Stomach (tissue), 4 donors: Measurements from ENCODE around the gene FLVCR2.

Experiments
- CTCF ChIP-seq, 7 experiments: fragments of 450-650 bp in 4 of 7; fragments of 200-600 bp in 3 of 7; sonication (generic) in 3 of 7; IDR thresholded peaks; one replicate each; pipeline ENCODE4 v1.5.1; 2016 to 2019; ENCODE audit warnings: antibody characterized with exemption in 7 of 7, control low read depth in 2 of 7, mild to moderate bottlenecking in 1 of 7
- EP300 ChIP-seq: sonication (generic); formaldehyde crosslinking; IDR thresholded peaks from one replicate; pipeline ENCODE4 v1.6.1; 2017; ENCODE audit warnings: antibody characterized with exemption
- POLR2A ChIP-seq, 4 donors: fragments of 450-650 bp; IDR thresholded peaks; one replicate each; pipeline ENCODE4 v1.6.1; 2016; ENCODE audit warnings: antibody characterized with exemption in 4 of 4, control low read depth in 2 of 4, mild to moderate bottlenecking in 1 of 4, moderate library complexity in 1 of 4
- POLR2AphosphoS5 ChIP-seq, 3 donors: sonication (generic); formaldehyde crosslinking; IDR thresholded peaks; one replicate each; pipeline ENCODE4 v1.6.1; 2016; ENCODE audit warnings: antibody characterized with exemption in 3 of 3

DNA sequence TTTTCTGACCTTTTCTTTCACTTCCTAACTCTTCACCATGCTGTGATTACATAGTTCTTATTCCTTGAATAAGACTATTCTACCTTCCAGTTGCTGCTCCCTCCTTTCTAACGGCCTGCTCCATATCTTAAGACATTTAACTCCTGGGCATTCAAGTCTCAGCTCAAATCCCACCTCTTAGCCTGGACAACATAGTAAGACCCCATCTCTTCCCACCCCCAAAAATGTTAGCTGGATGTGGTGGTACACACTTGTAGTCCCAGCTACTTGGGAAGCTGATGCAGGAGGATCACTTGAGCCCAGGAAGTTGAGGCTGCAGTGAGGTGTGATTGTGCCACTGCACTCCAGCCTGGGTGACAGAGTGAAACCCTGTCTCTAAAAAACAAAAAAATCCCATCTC, 71.4 kb downstream of the FLVCR2 start:
- no peak for TF ChIP-seq POLR2AphosphoS5 (IDR thresholded peaks at IDR 0.05)
- no peak for TF ChIP-seq EP300
- TF ChIP-seq CTCF (IDR thresholded peaks at IDR 0.05), result no peak
- TF ChIP-seq POLR2A (IDR thresholded peaks at IDR 0.05), result no peak
